Skeletal muscle cell (primary cell): ENCODE measurements around the gene LGALS3.
"Not testable (repeated sequence)": the region's sequence is repeated elsewhere in the genome, so short reads cannot be mapped to it uniquely, and the experiment has no call there.

Source experiments
- DNase-seq: peaks from one replicate; pipeline ENCODE4 v3.0.0-alpha.2; 2010; ENCODE audit warnings: low read depth
- H3K4me3 ChIP-seq: 2 replicates; pipeline ENCODE4 v1.5.1; 2011; ENCODE audit warnings: low read depth, mild to moderate bottlenecking, control low read depth, low read length, moderate library complexity

Gene LGALS3

GRCh38 chr14:55129086-55129427 lies at the start of gene LGALS3:
Gene LGALS3, plus strand, starts transcription at chr14:55129252. Its CDS starts 8,122 bp downstream, at chr14:55137374.
- H3K4me3 ChIP-seq, result peak within 1 kb of the TSS; percentile 86
- DNase-seq, result no peak

DNA sequence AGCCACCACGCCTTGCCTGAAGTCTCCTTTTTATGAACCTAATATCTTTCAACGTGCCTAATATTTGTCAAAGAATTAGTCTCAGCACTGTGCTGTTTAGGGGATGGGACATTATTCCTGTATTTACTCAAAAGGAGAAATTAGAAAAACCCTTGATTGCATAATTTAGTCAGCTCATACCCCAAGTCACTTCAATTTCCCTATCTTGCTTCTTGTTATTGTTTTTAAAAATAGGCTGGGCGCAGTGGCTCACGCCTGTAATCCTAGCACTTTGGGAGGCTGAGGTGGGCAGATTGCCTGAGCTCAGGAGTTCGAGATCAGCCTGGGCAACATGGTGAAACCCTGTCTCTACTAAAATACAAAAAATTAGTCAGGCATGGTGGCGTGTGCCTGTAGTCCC lies 49.1 kb upstream of the LGALS3 start:
- not testable (repeated sequence) for DNase-seq, H3K4me3 ChIP-seq

DNA sequence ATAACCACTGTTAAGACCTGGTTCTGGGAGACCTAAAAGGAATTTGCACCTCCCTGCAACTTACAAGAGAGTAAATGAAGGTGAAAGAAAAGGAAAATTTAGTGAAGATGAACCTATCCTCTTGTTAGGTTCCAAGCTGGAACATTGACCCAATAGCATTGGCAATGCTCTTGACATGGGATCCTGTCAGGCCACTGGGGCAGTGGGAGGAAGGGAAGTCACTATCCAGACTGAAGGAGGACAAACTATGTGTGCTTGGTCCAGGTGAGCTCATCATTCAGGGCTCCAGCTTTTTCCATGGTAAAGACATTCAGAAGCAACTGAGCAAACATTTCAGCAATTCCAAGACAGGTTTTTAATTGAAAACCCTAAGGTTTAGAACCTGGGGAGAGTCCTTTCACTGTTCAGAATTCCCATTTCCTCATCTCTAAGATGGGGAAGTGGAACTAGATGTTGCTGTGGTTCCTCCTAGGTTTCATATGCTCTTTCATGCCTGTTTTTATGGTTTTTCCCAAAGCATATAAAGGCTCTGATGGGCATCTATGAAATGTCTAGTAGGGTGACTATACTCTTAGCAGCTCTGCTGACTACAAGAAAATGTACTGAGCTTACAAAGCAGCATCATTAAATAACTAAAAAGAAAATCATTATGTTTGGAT lies 44.5 kb upstream of the LGALS3 start:
- no peak for DNase-seq
- H3K4me3 ChIP-seq, result no peak overlapping the region

GRCh38 chr14:55085060-55085660 lies 43.9 kb upstream of the LGALS3 start:
- no peak for DNase-seq
- no peak overlapping the region for H3K4me3 ChIP-seq

DNA sequence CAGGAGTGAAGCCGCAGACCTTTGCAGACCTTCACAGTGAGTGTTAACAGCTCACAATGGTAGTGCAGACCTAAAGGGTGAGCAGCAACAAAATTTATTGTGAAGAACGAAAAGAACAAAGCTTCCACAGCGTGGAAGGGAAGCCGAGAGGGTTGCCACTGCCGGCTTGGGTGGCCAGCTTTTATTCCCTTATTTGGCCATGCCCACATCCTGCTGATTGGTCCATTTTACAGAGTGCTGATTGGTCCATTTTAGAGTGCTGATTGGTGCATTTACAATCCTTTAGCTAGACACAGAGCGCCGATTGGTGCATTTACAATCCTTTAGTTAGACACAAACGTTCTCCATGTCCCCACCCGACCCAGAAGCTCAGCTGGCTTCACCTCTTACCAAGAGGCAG lies 42.1 kb upstream of the LGALS3 start:
- no peak overlapping the region for H3K4me3 ChIP-seq
- no peak for DNase-seq

DNA sequence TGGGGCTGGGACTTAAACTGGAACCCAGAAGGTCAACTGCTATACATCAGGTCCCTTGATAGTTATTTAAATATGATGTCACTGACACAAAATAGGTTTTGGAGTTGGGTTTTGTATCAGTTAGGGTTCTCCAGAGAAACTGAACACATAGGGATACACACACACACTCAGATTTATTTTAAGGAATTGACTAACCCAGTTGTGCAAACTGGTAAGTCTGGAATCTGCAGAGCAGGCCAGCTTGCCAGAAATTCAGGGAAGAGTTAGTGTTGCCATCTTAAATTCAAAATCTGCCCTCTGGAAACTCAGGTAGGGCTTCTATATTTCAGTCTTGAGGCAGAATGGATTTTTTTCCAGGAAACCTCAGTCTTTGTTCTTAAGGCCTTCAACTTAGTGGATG lies 40.7 kb upstream of the LGALS3 start:
- DNase-seq, result no peak
- no peak overlapping the region for H3K4me3 ChIP-seq

GRCh38 chr14:55092341-55092740 lies 36.7 kb upstream of the LGALS3 start:
- no peak for DNase-seq
- H3K4me3 ChIP-seq, result no peak overlapping the region

GRCh38 chr14:55094292-55095157 lies 34.5 kb upstream of the LGALS3 start:
- DNase-seq, result peak; percentile 83

DNA sequence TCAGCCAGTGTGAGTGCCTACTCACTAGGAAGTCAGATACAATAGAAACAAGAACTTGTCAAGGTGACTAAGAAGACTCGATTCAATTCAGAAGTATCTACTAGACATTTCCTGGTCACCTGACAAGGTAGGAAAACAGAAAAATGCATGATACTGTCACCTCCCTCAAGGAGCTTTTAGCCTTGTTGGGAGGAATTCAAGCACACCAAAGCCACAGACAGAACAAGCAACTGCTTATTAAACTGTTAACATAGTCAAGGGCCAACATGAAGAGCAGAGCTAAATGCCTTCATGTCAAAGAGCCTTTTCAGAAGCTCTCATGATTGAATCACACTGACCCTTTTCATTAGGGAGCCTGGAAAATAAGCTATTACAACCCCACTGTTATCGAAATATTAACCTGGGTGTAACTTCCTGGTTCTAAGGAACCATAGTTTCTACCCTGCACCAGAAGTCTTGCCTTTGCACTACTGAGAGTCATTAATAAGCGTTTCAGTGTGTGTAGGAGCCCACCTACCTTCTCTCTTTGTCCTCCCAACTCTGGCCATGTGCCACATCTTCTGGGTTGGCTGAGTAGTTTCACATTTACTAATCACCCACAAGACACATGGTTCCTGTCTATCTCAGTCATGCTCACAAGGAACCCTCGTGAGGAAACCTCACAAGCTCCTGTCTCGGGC lies 31.0 kb upstream of the LGALS3 start:
- no peak for DNase-seq

More at GRCh38 chr14:55094292-55095157, 34.5 kb upstream of the LGALS3 start:
- no peak overlapping the region for H3K4me3 ChIP-seq

DNA sequence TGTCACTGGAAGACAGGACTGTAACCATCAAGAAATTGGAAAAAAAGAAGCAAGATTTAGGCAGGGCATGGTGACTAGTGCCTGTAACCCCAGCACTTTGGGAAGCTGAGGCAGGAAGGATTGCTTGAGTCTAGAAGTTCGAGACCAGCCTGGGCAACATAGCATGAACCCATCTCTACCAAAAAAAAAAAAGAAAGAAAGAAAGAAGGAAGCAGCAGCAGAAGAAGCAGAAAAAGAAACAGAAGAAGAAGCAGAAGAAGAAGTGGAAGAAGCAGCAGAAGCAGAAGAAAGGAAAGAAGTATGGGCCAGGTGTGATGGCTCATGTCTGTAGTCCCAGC lies 30.5 kb upstream of the LGALS3 start:
- no peak overlapping the region for H3K4me3 ChIP-seq
- DNase-seq, result no peak

More for the DNA sequence above, 31.0 kb upstream of the LGALS3 start:
- H3K4me3 ChIP-seq, result no peak overlapping the region

DNA sequence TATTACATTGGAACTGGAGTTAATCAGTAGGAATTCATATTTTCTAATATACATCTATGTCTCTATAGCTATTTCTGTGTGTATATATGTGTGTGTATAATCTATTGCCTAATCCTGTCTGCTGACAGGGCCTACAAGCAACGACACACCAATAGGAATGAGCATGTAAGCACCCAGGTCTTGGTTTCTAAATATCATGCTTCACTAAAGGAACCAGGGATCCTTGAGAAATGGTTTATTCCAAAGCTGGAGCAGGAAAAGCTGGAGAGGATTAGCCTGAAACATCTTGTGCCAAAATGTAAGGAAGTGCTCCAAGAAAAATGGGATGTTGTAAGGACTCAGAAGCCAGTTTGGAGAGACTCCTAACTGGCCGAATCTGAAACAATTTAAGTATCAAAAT lies 29.3 kb upstream of the LGALS3 start:
- no peak overlapping the region for H3K4me3 ChIP-seq
- DNase-seq, result peak; percentile 34

GRCh38 chr14:55101698-55102097 lies 27.4 kb upstream of the LGALS3 start:
- no peak for DNase-seq
- H3K4me3 ChIP-seq, result no peak overlapping the region

- H3K4me3 ChIP-seq, result no peak overlapping the region
- DNase-seq, result peak; percentile 100
Measured at GRCh38 chr14:55102141-55102621, 26.9 kb upstream of the LGALS3 start.

DNA sequence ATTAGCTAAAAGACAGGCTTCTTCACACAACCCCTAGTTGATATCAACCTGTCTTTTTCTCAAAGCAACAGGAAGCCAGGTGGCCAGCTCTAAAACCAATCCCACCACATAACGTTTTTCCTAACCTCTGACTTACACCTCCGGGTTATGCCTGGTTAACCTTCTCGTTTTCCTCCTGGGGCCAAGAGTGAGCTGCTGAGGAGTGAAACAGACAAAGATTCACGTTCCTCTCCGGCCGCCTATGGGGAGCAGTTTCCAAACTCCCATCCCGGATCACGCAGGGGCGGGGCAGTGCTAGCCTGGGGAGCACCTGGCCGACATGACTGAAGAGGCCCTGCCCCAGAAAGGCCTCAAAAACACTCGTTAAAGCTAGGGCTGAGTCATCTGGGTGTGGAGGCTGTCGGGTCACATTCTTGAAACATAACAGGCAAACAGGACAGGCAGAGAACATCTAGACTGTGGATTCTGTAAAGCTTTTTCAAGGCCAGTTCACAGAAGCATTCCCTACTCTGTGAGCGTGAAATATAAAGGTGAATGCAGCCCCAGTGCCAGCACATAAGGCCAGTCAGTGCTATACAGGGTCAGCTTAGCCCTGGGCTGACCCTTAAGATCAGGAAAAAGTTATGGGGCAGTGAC lies 25.9 kb upstream of the LGALS3 start:
- H3K4me3 ChIP-seq, result peak overlapping the region; percentile 22

GRCh38 chr14:55103971-55104954 lies 24.8 kb upstream of the LGALS3 start:
- H3K4me3 ChIP-seq, result no peak overlapping the region
- no peak for DNase-seq

More for the DNA sequence above, 25.9 kb upstream of the LGALS3 start:
- DNase-seq, result peak; percentile 96

GRCh38 chr14:55105991-55106390 lies 23.1 kb upstream of the LGALS3 start:
- no peak for DNase-seq
- no peak overlapping the region for H3K4me3 ChIP-seq

DNA sequence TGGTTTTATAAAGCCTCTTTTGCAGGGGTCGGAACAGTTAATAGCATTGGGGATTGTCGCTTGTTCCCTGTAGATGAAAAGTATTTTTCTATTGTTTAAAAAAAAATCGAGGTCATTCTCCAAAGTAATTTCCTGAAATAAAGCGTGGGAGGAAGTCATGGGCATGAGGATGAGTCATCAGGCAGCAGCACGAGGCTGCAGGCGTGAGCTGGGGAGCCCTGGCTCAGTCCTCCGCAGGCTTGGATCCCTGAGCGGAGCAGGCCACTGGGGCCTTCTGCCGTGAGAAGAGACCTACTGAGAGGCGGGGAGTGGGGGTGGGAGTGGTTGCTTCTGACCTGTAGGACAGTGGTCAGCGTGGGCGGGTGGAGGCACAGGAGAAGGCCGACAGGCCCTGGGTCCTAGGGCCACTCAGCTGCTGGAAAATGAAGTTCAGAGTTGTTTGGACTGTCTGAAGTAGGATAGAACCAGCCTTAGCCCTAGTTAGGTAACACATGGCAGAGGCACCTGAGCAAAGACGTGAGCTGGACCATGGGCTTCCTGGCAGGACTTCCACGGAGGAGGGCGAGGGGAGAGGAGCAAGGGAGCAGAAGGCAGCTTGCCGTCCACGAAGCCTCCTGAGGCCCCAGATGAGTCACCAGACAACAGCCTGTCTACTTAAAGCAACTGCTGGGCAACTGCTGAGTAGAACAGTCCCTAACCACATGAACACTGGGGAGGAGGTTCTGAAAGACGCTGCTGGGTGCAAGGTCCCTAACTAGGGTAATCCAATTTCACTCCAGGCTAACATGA lies 21.1 kb upstream of the LGALS3 start:
- DNase-seq, result peak; percentile 97
- no peak overlapping the region for H3K4me3 ChIP-seq

DNA sequence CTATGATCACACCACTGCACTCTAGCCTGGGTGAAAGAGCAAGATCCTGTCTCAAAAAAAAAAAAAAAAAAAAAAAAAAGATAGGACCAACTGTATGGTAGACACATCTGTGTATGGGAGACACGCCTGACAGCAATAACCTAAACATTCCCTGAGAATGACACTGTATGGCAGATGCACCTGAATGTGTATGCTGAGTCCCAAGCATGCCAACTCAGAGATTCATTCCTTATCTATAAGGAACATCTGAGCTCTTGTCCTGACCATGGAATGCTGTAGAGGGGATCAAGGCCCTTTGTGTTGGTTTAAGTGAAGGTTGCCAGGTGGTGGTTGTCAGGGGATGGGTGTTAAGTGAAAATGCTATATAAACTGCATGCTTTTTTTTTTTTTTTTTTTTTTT lies 19.2 kb upstream of the LGALS3 start:
- no peak for DNase-seq

More for the DNA sequence above, 19.2 kb upstream of the LGALS3 start:
- H3K4me3 ChIP-seq, result no peak overlapping the region
